ENCODE results near the gene HNRNPUL1. TPM values are rescaled to one million over a fixed set of nuclear protein-coding genes. Genes with fewer than 3 reads are reported as not detected.
"Not testable (repeated sequence)": the region's sequence is repeated elsewhere in the genome, so short reads cannot be mapped to it uniquely, and the experiment has no call there.

HNRNPUL1 gene
- total and polyA plus RNA-seq, 4 donors = 64.3 to 190 (median 136) TPM

GRCh38 chr19:41269055-41269454 is 4.9 kb downstream of the HNRNPUL1 start:
- DNase-seq (ENCODE audit: low read depth in 4 of 6, low spot score in 6 of 6) = no peak
- Histone ChIP-seq H3K36me3 (ENCODE audit: control insufficient read depth, insufficient read depth, low read length) (peaks cover 61% of the 10 kb centered on the region), H3K4me1 (ENCODE audit: control insufficient read depth, insufficient read depth, low read length) (peaks cover 16% of the 10 kb centered on the region), H3K27me3 (ENCODE audit: control insufficient read depth, insufficient read depth, low read length) (no peaks in the 10 kb centered on the region), H3K9me3 (ENCODE audit: control insufficient read depth, insufficient read depth, low read length) (no peaks in the 10 kb centered on the region), H3K27ac (ENCODE audit: low read depth, low read length) (no peak overlapping the region), H3K4me3 (ENCODE audit: low read depth, low read length) (no peak overlapping the region)
- 100% methylated on average over 1 of the region's 2 CpGs for WGBS (ENCODE audit: insufficient coverage)

DNA sequence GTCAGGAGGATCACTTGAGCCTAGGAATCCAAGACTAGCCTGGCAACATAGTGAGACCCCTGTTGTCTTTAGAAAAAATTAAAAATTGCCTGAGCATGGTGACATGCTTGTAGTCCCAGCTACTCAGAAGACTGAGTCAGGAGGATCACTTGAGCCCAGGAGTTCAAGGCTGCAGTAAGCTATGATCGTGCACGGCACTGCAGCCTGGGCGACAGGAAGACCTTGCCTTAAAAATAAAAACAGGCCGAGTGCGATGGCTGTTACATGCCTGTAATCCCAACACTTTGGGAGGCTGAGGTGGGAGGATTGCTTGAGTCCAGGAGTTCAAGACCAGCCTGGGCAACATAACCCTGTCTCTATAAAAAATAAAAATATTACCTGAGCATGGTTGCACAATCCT is 5.4 kb downstream of the HNRNPUL1 start:
- no peak overlapping the region for H3K27ac ChIP-seq (ENCODE audit: low read depth, low read length)
- H3K36me3 ChIP-seq (ENCODE audit: control insufficient read depth, insufficient read depth, low read length) = peaks cover 65% of the 10 kb centered on the region
- no peaks in the 10 kb centered on the region for H3K27me3 ChIP-seq (ENCODE audit: control insufficient read depth, insufficient read depth, low read length)
- DNase-seq (ENCODE audit: low read depth in 4 of 6, low spot score in 6 of 6) = no peak
- H3K4me1 ChIP-seq (ENCODE audit: control insufficient read depth, insufficient read depth, low read length) = peaks cover 16% of the 10 kb centered on the region
- 80% methylated on average over 1 of the region's 5 CpGs for WGBS (ENCODE audit: insufficient coverage)
- H3K4me3 ChIP-seq (ENCODE audit: low read depth, low read length) = no peak overlapping the region
- no peaks in the 10 kb centered on the region for H3K9me3 ChIP-seq (ENCODE audit: control insufficient read depth, insufficient read depth, low read length)

DNA sequence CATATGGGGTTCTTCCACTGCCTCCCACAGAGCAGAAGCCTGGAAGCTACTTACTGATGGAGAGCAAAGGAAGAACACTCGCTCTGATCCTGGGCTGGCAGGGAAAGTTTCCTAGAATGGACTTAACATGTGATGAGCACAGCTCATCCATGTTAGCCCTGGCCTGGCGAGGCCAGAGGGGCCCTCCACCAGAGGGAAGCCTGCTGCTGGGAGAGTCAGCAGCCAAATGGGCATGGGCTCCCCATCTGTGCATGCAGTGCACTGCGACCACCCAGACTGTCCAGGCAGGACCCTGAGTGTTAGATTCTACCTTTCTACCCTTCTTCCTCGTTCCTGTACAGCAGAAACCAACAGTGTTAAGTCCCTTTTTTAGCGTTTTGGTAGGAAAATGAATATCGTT is 8.9 kb downstream of the HNRNPUL1 start:
- Histone ChIP-seq H3K9me3 (ENCODE audit: control insufficient read depth, insufficient read depth, low read length) (no peaks in the 10 kb centered on the region), H3K27me3 (ENCODE audit: control insufficient read depth, insufficient read depth, low read length) (no peaks in the 10 kb centered on the region), H3K4me3 (ENCODE audit: low read depth, low read length) (no peak overlapping the region), H3K27ac (ENCODE audit: low read depth, low read length) (no peak overlapping the region), H3K36me3 (ENCODE audit: control insufficient read depth, insufficient read depth, low read length) (peaks cover 94% of the 10 kb centered on the region), H3K4me1 (ENCODE audit: control insufficient read depth, insufficient read depth, low read length) (no peaks in the 10 kb centered on the region)
- WGBS (ENCODE audit: insufficient coverage) = 98% methylated on average over 3 of the region's 6 CpGs
- DNase-seq (ENCODE audit: low read depth in 4 of 6, low spot score in 6 of 6) = no peak

DNA sequence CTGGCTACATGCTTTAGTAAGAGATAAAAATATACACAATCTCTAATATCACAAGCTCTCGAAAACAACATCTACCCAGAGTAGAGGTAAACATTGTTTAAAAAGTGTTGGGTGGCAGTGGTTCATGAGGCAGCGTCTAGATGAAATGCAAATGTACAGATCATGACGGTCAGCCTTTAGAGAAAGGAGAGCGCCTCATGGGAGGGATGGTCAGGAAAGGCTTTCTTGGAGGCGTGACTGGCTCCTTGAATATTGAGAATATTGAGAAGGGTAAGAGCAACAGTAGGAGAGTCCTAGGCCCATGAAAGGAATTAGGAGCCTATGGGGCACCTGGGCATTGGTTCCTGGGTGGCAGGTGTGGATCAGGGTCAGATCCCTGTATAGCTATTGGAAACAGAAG is 10.6 kb downstream of the HNRNPUL1 start:
- H3K4me3 ChIP-seq (ENCODE audit: low read depth, low read length) = no peak overlapping the region
- H3K36me3 ChIP-seq (ENCODE audit: control insufficient read depth, insufficient read depth, low read length) = peaks cover 93% of the 10 kb centered on the region
- 88% methylated on average over 4 of the region's 5 CpGs for WGBS (ENCODE audit: insufficient coverage)
- DNase-seq (ENCODE audit: low read depth in 4 of 6, low spot score in 6 of 6) = no peak
- no peaks in the 10 kb centered on the region for H3K27me3 ChIP-seq (ENCODE audit: control insufficient read depth, insufficient read depth, low read length)
- no peaks in the 10 kb centered on the region for H3K9me3 ChIP-seq (ENCODE audit: control insufficient read depth, insufficient read depth, low read length)
- H3K27ac ChIP-seq (ENCODE audit: low read depth, low read length) = no peak overlapping the region
- no peaks in the 10 kb centered on the region for H3K4me1 ChIP-seq (ENCODE audit: control insufficient read depth, insufficient read depth, low read length)

DNA sequence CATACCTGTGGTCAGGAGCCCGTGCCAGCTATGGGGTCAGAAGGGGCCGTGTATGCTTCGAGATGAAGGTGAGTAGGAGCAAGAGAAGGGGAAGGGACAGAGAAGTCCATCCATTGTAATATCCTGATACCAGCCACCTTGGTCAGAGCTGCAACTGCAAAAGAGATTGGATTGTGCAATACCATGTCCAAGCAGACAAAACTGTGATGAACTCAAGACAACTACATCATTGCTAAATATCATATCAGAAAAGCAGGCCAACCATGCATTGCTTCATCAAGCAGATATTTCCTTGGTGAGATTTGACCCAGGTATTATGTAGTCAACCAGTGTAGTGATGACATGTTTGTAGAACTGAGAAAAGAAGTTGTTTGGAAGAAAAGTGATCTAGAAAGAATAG is 12.1 kb downstream of the HNRNPUL1 start:
- DNase-seq (ENCODE audit: low read depth in 4 of 6, low spot score in 6 of 6) = no peak
- WGBS (ENCODE audit: insufficient coverage) = 95% methylated on average over 3 of the region's 3 CpGs
- Histone ChIP-seq H3K27ac (ENCODE audit: low read depth, low read length) (no peak overlapping the region), H3K4me1 (ENCODE audit: control insufficient read depth, insufficient read depth, low read length) (no peaks in the 10 kb centered on the region), H3K36me3 (ENCODE audit: control insufficient read depth, insufficient read depth, low read length) (peaks cover 90% of the 10 kb centered on the region), H3K4me3 (ENCODE audit: low read depth, low read length) (no peak overlapping the region), H3K9me3 (ENCODE audit: control insufficient read depth, insufficient read depth, low read length) (no peaks in the 10 kb centered on the region), H3K27me3 (ENCODE audit: control insufficient read depth, insufficient read depth, low read length) (no peaks in the 10 kb centered on the region)

- Histone ChIP-seq H3K4me3 (ENCODE audit: low read depth, low read length) (no peak overlapping the region), H3K9me3 (ENCODE audit: control insufficient read depth, insufficient read depth, low read length) (no peaks in the 10 kb centered on the region), H3K27me3 (ENCODE audit: control insufficient read depth, insufficient read depth, low read length) (no peaks in the 10 kb centered on the region), H3K4me1 (ENCODE audit: control insufficient read depth, insufficient read depth, low read length) (no peaks in the 10 kb centered on the region), H3K36me3 (ENCODE audit: control insufficient read depth, insufficient read depth, low read length) (peaks cover 89% of the 10 kb centered on the region), H3K27ac (ENCODE audit: low read depth, low read length) (no peak overlapping the region)
- WGBS (ENCODE audit: insufficient coverage) = 100% methylated on average over 1 of the region's 2 CpGs
- DNase-seq (ENCODE audit: low read depth in 4 of 6, low spot score in 6 of 6) = no peak
These were observed 14.3 kb downstream of the HNRNPUL1 start for GRCh38 chr19:41278478-41278877.

DNA sequence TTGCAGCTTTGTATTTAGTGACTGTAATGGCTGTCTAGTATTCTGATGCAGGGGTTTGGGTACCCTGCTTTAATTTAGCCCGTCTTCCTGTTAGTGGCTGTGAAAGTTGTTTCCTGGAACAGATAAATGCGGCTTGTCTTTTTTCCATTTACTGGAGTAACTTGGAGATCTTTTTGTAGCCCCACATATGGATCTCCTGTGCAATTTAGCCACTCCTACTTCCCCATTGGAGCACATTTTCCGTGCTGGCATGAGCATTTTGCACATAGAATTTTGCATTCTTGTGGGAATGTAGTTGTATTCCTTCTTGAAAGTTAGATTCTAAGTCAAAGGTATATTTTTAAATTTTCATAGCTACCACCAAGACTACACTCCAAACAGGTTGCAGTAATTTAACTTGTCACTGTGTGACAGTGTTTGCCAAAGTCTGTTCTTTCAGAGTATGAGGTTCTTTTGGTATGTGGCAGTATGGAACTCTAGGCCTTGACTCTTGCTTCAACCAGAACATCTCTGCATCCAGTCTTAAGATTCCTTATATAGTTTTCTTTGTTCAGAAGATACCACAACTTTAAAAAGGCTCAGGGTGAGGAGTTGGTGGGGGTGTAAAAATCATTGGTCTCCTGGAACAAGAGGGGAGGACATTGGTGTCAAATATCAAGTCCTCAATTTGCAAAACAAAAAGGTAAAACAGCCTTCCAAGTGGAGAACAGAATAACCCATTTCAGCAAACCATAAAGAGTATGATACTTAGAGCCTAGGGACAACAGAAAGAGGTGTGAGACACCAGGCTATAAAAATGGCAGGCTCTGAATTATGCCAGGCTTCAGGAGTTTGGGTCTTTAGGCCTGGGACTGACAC is 24.7 kb downstream of the HNRNPUL1 start:
- no peaks in the 10 kb centered on the region for H3K9me3 ChIP-seq (ENCODE audit: control insufficient read depth, insufficient read depth, low read length)
- H3K27me3 ChIP-seq (ENCODE audit: control insufficient read depth, insufficient read depth, low read length) = no peaks in the 10 kb centered on the region
- 100% methylated on average over 1 of the region's 3 CpGs for WGBS (ENCODE audit: insufficient coverage)
- H3K4me3 ChIP-seq (ENCODE audit: low read depth, low read length) = no peak overlapping the region
- H3K27ac ChIP-seq (ENCODE audit: low read depth, low read length) = no peak overlapping the region
- peaks cover 72% of the 10 kb centered on the region for H3K36me3 ChIP-seq (ENCODE audit: control insufficient read depth, insufficient read depth, low read length)
- no peaks in the 10 kb centered on the region for H3K4me1 ChIP-seq (ENCODE audit: control insufficient read depth, insufficient read depth, low read length)
- DNase-seq (ENCODE audit: low read depth in 4 of 6, low spot score in 6 of 6) = no peak

DNA sequence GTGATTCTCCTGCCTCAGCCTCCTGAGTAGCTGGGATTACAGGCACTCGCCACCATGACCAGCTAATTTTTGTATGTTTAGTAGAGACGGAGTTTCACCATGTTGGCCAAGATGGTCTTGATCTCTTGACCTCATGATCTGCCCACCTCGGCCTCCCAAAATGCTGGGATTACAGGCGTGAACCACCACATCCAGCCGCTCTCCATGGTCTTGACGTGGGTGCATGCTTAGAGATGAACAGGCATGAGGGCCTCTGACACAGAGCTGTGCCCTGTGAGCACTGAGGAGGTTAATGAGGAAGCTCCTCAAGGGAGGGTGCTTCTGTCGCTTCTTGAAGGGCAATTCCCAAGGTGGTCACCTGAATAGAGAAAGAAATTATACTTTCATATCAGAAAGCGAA is 25.6 kb downstream of the HNRNPUL1 start:
- not testable (repeated sequence) for DNase-seq (ENCODE audit: low read depth in 4 of 6, low spot score in 6 of 6); H3K4me3 ChIP-seq (ENCODE audit: low read depth, low read length); H3K9me3 ChIP-seq (ENCODE audit: control insufficient read depth, insufficient read depth, low read length); H3K27ac ChIP-seq (ENCODE audit: low read depth, low read length); H3K4me1 ChIP-seq (ENCODE audit: control insufficient read depth, insufficient read depth, low read length); H3K27me3 ChIP-seq (ENCODE audit: control insufficient read depth, insufficient read depth, low read length)
- 87% methylated on average over 4 of the region's 8 CpGs for WGBS (ENCODE audit: insufficient coverage)
- peaks cover 72% of the 10 kb centered on the region for H3K36me3 ChIP-seq (ENCODE audit: control insufficient read depth, insufficient read depth, low read length)

GRCh38 chr19:41294393-41294792 is 30.2 kb downstream of the HNRNPUL1 start:
- 94% methylated on average over 9 of the region's 10 CpGs for WGBS (ENCODE audit: insufficient coverage)
- peaks cover 77% of the 10 kb centered on the region for H3K36me3 ChIP-seq (ENCODE audit: control insufficient read depth, insufficient read depth, low read length)
- no peak for DNase-seq (ENCODE audit: low read depth in 4 of 6, low spot score in 6 of 6)
- no peaks in the 10 kb centered on the region for H3K27me3 ChIP-seq (ENCODE audit: control insufficient read depth, insufficient read depth, low read length)
- H3K4me1 ChIP-seq (ENCODE audit: control insufficient read depth, insufficient read depth, low read length) = peaks cover 9% of the 10 kb centered on the region
- no peak overlapping the region for H3K27ac ChIP-seq (ENCODE audit: low read depth, low read length)
- H3K4me3 ChIP-seq (ENCODE audit: low read depth, low read length) = no peak overlapping the region
- H3K9me3 ChIP-seq (ENCODE audit: control insufficient read depth, insufficient read depth, low read length) = no peaks in the 10 kb centered on the region

DNA sequence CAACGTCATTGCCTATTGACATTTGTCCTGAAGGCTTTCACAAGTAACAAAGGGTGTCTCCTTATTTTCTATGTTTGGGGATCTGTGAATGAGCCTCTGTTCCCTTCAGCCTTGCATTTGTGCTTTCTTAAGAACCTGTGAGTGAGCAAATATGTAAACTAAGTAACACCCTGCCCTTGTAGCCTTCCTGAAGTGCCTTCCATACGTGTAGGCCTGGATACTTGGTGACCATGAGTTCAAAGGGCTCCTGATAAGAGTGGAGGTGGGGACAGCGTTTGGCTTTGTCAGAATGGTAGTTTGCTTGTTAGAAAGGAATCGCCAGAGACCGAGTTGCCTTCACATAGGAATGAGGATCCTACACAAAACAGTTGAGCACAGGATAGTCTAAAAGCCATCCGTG is 31.3 kb downstream of the HNRNPUL1 start:
- Histone ChIP-seq H3K4me3 (ENCODE audit: low read depth, low read length) (no peak overlapping the region), H3K36me3 (ENCODE audit: control insufficient read depth, insufficient read depth, low read length) (peaks cover 78% of the 10 kb centered on the region), H3K27me3 (ENCODE audit: control insufficient read depth, insufficient read depth, low read length) (no peaks in the 10 kb centered on the region), H3K27ac (ENCODE audit: low read depth, low read length) (no peak overlapping the region), H3K4me1 (ENCODE audit: control insufficient read depth, insufficient read depth, low read length) (peaks cover 12% of the 10 kb centered on the region), H3K9me3 (ENCODE audit: control insufficient read depth, insufficient read depth, low read length) (no peaks in the 10 kb centered on the region)
- 70% methylated on average over 6 of the region's 6 CpGs for WGBS (ENCODE audit: insufficient coverage)
- no peak for DNase-seq (ENCODE audit: low read depth in 4 of 6, low spot score in 6 of 6)

All from spinal cord (tissue), 10 donors.